Lung (tissue), 12 donors: Measurements from ENCODE around the gene GARS1. TPM values are rescaled to one million over a fixed set of nuclear protein-coding genes. Genes with fewer than 3 reads are reported as not detected.

Experiments
- ATAC-seq: fragments of 200-7000 bp; cut with Tn5 transposase; one replicate; pipeline ENCODE4 v1.9.1; 2020; ENCODE audit warnings: moderate number of reproducible peaks; ENCODE audit not compliant: insufficient read depth, low FRiP score
- DNase-seq, 3 donors: peaks; one replicate each; pipeline ENCODE4 v3.0.0-alpha.2; 2013 to 2017
- H3K27ac ChIP-seq, 2 donors: one replicate each; pipeline ENCODE4 v1.5.1; 2013; ENCODE audit warnings: mild to moderate bottlenecking in 2 of 2, moderate library complexity in 2 of 2, control low read depth in 1 of 2, inconsistent platforms in 1 of 2, low read depth in 1 of 2, low read length in 1 of 2
- H3K27me3 ChIP-seq, 3 donors: one replicate each; pipeline ENCODE4 v1.5.1; 2013; ENCODE audit warnings: low read length in 2 of 3; ENCODE audit not compliant: control insufficient read depth in 3 of 3, insufficient read depth in 3 of 3
- H3K36me3 ChIP-seq, 4 donors: one replicate each; pipeline ENCODE4 v1.5.1; 2013; ENCODE audit warnings: low read length in 4 of 4, mild to moderate bottlenecking in 1 of 4, moderate library complexity in 1 of 4; ENCODE audit not compliant: control insufficient read depth in 4 of 4, insufficient read depth in 4 of 4
- H3K4me1 ChIP-seq, 5 donors: one replicate each; pipeline ENCODE4 v1.5.1; 2013; ENCODE audit warnings: low read length in 5 of 5, mild to moderate bottlenecking in 2 of 5, moderate library complexity in 1 of 5; ENCODE audit not compliant: control insufficient read depth in 5 of 5, insufficient read depth in 5 of 5
- H3K4me3 ChIP-seq: one replicate; pipeline ENCODE4 v1.5.1; 2013; ENCODE audit warnings: mild to moderate bottlenecking, control low read depth, moderate library complexity
- H3K9ac ChIP-seq, 2 donors: one replicate each; pipeline ENCODE4 v1.5.1; 2013; ENCODE audit warnings: low read length in 2 of 2, control low read depth in 1 of 2; ENCODE audit not compliant: insufficient read depth in 1 of 2
- H3K9me3 ChIP-seq, 4 donors: one replicate each; pipeline ENCODE4 v1.5.1; 2013; ENCODE audit warnings: low read length in 3 of 4, mild to moderate bottlenecking in 1 of 4, moderate library complexity in 1 of 4; ENCODE audit not compliant: control insufficient read depth in 4 of 4, insufficient read depth in 3 of 4
- WGBS, 2 donors: extraction: QIAGEN DNeasy Blood & Tissue Kit; methylation state at CpG; one replicate each; pipeline ENCODE4 v1.1.7; 2013; 5-methylcytosine and 5-hydroxymethylcytosine counted together
- polyA plus RNA-seq, 2 donors: library from polyadenylated mRNA; stranded (reverse); fragments of 200-250 nt; gene quantifications; one replicate each; pipeline ENCODE4 v1.2.1, GENCODE V29; 2013
- total RNA-seq, 2 donors: library from RNA; depleted of rRNA in 1 of 2; stranded (reverse); fragments of >200 nt in 1 of 2; gene quantifications; one replicate each; pipeline ENCODE4 v1.2.1, GENCODE V29; 2014 to 2021
- TF ChIP-seq, protein P1 (sequence below): IDR thresholded peaks from 2 replicates; pipeline ENCODE4 v1.5.1; 2012; ENCODE audit warnings: mild to moderate bottlenecking; ENCODE audit errors: control extremely low read depth, extremely low read depth
- donor health status: control.
- donor health status: control.
- donor health status: Bipolar disorder and iron deficiency.
- donor health status: healthy.
- donor health status: DM: yes; HTN: yes; CAD: no.

Gene GARS1
- total and polyA plus RNA-seq, 4 donors = 55.5 to 132 (median 92.1) TPM

DNA sequence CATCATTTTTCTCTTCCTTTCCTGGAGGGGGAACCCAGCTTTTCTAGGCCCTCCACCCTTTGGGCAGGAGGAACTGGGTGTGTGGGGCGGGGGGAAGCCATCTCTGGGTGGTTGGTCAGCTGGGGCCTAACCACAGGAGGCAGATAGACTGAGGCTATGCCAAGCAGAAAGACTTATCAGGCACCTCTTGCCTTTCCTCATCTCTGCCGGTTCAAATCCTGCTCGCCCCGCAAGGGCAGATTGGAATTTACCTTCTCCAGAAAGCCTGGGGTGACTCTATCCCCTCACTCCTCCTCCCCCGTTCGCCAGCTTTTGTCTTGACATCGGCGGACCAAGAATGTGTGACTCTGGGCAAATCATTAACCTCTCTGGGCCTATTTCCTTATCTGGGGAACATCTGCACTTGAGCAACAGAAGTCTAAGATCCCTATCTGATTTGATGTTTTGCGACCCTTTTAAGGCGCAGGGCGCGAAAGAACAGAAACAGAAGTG, 584 bp upstream of the GARS1 start:
- TF ChIP-seq, protein P1, sequence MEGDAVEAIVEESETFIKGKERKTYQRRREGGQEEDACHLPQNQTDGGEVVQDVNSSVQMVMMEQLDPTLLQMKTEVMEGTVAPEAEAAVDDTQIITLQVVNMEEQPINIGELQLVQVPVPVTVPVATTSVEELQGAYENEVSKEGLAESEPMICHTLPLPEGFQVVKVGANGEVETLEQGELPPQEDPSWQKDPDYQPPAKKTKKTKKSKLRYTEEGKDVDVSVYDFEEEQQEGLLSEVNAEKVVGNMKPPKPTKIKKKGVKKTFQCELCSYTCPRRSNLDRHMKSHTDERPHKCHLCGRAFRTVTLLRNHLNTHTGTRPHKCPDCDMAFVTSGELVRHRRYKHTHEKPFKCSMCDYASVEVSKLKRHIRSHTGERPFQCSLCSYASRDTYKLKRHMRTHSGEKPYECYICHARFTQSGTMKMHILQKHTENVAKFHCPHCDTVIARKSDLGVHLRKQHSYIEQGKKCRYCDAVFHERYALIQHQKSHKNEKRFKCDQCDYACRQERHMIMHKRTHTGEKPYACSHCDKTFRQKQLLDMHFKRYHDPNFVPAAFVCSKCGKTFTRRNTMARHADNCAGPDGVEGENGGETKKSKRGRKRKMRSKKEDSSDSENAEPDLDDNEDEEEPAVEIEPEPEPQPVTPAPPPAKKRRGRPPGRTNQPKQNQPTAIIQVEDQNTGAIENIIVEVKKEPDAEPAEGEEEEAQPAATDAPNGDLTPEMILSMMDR = no peak
- DNase-seq = no peak
- no peaks in the 10 kb centered on the region for H3K36me3 ChIP-seq
- H3K27me3 ChIP-seq = no peaks in the 10 kb centered on the region
- no peaks in the 10 kb centered on the region for H3K9me3 ChIP-seq
- peak overlapping the region; percentile 54 to 78 for H3K9ac ChIP-seq
- ATAC-seq = peak; percentile 9
- peak overlapping the region; percentile 61 for H3K4me3 ChIP-seq
- peaks cover 0 to 20% (median 6%) of the 10 kb centered on the region in 5 donors for H3K4me1 ChIP-seq
- peak overlapping the region; percentile 78 to 97 for H3K27ac ChIP-seq
- 0% methylated on average over 12 of the region's 12 CpGs for WGBS, 2 donors

DNA sequence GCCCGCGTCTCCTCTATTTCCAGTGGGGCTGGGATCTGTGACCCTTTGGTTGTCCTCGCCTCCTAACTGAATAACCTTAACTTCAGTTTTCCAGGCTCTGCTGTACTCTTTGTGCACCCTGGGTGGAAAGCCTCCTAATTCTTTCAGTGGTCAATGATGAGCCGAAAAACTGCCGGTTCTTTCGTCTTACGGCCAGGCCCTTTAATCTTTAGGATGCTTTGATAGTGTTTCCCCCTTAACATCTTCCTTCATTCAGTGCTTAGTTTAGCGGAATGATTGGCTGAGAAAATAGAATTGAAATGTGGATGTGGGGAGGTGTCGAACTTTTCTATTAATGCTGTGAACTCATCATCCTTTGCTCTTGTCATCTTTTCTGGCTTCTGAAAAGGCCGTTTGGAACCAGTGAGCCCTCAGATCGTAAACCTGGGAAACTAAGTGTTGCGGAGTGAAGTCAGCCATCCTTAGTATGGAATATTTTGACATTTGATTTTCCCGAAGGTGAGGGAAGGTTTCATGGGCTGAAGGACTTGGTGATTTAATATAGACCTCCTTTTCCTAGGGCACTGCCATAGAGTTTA, 847 bp downstream of the GARS1 start:
- peaks cover 0 to 20% (median 6%) of the 10 kb centered on the region in 5 donors for H3K4me1 ChIP-seq
- ATAC-seq = no peak

DNA sequence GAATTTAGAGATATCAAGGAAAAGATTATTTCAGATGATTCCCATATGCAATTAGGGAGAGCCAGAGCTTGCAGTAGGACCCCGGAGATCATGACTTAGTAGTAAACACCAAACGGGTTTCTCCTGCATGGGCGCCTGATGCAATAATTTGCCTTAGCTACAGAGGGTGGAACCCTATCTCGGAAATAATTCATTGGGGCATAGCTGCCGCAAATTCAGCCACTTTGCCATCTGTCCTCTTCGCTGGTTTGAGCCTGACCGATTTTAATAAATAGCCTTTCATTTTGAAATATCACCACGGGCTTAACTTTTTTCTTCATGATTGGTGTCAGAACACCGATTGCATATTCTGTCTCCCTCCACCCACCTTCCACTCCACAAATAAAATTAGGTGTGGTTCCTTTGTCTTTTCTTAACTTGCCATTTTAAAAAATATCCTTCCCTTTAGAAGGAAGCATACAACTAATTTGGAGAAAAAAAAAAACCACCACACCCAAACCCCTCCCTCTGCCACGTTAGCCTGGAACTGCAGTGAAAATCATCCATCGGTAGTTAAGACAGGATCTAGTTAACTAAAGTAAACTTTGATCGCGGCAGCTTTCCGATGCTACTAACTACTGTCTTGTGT, 1.4 kb downstream of the GARS1 start:
- WGBS, 2 donors = 16 to 33% methylated on average over 14 of the region's 14 CpGs
- H3K4me1 ChIP-seq = peaks cover 0 to 20% (median 6%) of the 10 kb centered on the region in 5 donors
- DNase-seq = peak in 2 of 3 donors; percentile 26 to 35
- no peaks in the 10 kb centered on the region for H3K9me3 ChIP-seq
- TF ChIP-seq, protein P1 = no peak
- H3K4me3 ChIP-seq = peak overlapping the region; percentile 91
- H3K9ac ChIP-seq = peak overlapping the region in 1 of 2 donors; percentile 91
- ATAC-seq = no peak
- no peaks in the 10 kb centered on the region for H3K27me3 ChIP-seq
- H3K27ac ChIP-seq = peak overlapping the region in 1 of 2 donors; percentile 4
- peaks cover 3 to 11% (median 8%) of the 10 kb centered on the region in 4 donors for H3K36me3 ChIP-seq

More for the DNA sequence above, 847 bp downstream of the GARS1 start:
- H3K27ac ChIP-seq = peak overlapping the region; percentile 78 to 97
- H3K4me3 ChIP-seq = peak overlapping the region; percentile 91
- DNase-seq = peak in 2 of 3 donors; percentile 13 to 54
- H3K9me3 ChIP-seq = no peaks in the 10 kb centered on the region
- 2 to 5% methylated on average over 13 of the region's 13 CpGs for WGBS, 2 donors
- peaks cover 3 to 7% (median 6%) of the 10 kb centered on the region in 4 donors for H3K36me3 ChIP-seq
- H3K9ac ChIP-seq = peak overlapping the region; percentile 78 to 91
- no peaks in the 10 kb centered on the region for H3K27me3 ChIP-seq
- TF ChIP-seq, protein P1 = no peak
